ENCODE measurements around the gene POC1A. TPM values are rescaled to one million over a fixed set of nuclear protein-coding genes. Genes with fewer than 3 reads are reported as not detected.

Gene POC1A
- polyA plus RNA-seq, 3 donors = 7.0 to 8.2 (median 8.1) TPM

DNA sequence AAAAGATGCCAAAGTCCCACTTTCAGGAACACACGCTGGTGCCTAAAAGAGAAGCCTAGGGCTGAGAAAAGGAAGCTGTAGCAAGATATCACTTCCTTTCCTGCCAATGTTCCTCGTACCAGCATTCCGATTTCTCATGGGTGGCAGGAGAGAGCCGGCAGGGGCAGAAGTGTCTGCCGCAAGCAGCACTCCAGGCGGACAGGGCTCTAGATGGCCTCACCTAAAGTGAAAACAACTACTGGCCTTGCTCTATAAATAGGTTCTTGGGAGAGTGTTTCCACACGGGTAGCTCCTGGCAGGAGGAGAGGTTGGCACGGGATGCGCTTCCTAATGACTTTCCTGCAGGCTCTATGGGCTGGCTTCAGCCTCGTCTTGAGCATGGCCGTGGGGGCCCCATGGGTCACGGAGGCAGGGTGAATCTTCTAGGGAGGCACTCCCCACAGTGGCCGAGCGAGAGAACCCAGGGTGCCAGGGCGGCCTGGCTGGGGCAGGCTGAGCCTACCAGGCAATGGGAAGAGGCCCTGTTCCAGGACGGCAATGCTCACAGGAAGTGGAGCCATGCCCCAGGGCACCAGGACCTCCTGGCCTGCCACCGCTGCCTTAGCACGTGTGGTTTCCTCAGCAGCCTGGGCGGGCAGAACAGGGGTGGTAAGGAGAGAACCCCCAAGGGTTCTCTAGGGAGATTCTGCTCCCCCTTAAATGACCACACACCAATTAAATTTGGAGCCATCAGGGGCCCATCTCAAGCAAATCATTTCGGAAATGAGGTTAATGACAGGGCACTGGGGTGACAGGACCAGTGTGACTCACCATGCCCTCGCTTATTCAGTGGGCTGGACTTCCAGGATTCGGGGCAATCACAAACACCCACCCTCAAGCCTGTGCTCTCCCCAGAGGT, 83.2 kb downstream of the POC1A start:
- DNase-seq (ENCODE audit: low read depth in 3 of 3, low spot score in 2 of 3) = no peak

DNA sequence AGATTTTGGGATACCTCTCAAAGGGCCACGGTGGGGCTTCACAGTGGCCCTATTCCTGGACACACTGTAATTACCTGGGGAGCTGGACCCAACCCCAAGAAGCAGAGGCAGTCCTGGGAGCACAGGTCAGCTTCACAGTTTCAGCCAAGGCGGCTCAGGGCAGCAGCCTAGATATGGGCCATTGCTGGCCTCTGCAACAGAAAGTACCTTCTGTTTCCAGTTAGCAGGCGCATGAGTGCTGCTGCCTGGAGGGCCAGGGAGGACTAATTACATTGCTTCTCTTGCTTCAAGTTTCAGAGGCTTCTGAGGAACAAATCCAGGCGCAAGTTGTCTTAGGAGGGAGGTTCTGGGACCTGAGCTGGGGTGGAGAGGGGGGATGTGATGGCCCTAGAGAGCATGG, 84.4 kb downstream of the POC1A start:
- DNase-seq (ENCODE audit: low read depth in 3 of 3, low spot score in 2 of 3) = no peak

- DNase-seq (ENCODE audit: low read depth in 3 of 3, low spot score in 2 of 3) = no peak
Measured at GRCh38 chr3:52069135-52069534, 85.1 kb downstream of the POC1A start.

- no peak for DNase-seq (ENCODE audit: low read depth in 3 of 3, low spot score in 2 of 3)
Measured at GRCh38 chr3:52068730-52069129, 85.5 kb downstream of the POC1A start.

DNA sequence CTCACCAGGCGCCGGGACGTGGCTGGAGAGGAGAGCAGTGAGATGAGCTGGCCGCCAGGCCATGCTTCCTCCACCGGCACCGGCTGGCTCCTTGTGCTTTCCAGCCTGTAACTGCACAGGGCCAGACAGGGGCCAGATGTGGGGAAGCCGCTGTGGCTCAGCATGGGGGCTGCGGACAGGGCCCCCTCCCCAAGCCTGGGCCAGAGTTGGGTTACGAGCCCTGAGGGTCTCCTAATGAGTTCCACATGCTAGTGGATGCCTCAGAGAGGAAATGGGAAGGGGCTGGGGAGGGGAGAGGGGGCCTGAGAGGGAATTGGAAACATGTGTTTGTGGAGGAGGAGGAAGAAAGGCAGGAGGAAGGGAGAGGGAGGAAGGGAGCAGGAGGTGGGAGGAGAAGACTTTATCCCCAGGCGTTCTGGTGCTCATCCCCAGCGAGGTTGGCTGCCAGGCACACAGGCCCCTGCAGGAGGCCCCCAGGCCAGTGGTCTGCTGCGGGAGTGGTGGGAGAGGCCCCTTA, 86.1 kb downstream of the POC1A start:
- DNase-seq (ENCODE audit: low read depth in 3 of 3, low spot score in 2 of 3) = peak in 2 of 3 donors; percentile 66 to 74

DNA sequence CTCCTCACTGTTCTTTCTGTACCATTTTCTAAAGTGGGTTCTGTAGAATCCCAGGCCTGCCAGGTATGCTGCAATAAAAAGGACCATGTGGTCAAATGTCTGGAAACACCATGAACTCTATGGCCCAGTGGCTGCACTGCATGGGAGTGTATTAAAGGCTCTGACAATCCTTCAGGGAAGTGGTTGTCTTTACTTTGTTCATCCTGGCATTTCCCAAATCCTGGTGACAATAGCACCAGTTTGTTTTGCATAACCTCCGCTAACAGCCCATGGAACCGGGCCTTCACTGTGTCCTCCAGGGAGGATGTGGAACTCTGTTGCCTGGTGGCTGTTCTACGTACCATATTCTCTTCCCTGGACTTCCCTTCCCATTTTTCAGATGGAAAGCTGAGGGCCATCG, 86.7 kb downstream of the POC1A start:
- DNase-seq (ENCODE audit: low read depth in 3 of 3, low spot score in 2 of 3) = no peak

GRCh38 chr3:52067046-52067445, 87.2 kb downstream of the POC1A start:
- DNase-seq (ENCODE audit: low read depth in 3 of 3, low spot score in 2 of 3) = no peak

DNA sequence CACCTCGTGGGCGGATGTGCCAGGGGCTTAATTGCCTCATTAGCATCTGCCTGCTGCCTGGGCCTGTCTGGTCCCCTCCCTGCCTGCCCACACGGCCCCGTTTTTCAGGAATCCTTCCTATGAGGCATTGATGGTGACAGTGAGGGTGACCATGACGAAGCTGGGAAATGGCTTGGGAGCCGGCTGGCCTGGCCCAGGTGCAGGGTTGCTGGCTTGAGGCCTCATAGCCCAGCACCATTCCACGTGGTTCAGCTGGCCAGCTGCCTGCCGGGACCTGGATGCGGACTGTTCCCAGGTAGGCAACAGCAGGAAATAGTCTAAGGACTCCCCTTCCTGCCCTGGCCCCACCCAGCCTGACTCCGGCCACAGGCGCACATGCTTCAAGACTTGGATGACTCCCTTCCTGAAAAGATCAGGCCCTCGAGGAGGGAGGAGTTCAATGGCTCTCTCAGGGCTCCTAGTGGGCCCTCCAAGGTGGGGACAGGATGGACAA, 88.9 kb downstream of the POC1A start:
- no peak for DNase-seq (ENCODE audit: low read depth in 3 of 3, low spot score in 2 of 3)

DNA sequence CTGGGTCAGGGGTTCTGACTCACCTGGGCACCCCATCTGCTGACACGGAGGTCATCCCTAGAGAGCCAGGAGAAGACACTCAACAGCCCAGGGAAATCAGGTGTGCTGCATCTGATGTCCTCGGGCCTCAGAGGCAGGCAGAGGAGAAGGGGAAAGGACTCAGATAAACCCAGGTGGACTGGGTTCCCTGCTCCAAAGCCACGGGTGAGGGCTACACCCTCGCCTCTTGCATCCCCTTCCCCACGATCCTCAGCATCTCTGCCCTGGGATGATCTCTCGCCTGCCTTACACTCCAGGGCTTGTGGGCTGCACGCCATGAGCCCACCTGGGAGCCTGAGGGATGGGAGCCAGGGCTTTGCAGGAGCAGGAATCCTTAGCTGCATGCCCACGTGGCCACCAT, 89.7 kb downstream of the POC1A start:
- DNase-seq (ENCODE audit: low read depth in 3 of 3, low spot score in 2 of 3) = no peak

- DNase-seq (ENCODE audit: low read depth in 3 of 3, low spot score in 2 of 3) = no peak
Measured at GRCh38 chr3:52063026-52063723, 91.0 kb downstream of the POC1A start.

DNA sequence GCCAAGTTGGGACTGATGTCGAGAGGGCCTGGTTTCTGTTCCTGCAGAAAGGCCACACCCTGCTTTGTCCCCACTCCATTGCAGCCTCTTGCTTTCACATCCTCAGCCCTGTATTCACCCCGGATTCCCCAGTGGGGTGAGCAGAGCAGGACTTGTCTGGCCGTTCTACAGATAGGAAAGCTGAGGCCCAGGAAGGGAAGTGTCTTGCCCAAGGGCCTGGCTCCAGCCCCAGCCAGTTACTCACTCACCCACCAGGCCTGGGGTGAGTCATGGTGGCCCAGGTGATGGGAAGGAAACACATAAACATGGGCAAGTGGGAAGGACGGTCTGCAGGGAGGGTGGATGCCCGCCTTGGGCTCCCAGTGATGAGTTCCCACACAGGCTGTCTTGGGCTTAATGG, 91.7 kb downstream of the POC1A start:
- no peak for DNase-seq (ENCODE audit: low read depth in 3 of 3, low spot score in 2 of 3)

- DNase-seq (ENCODE audit: low read depth in 3 of 3, low spot score in 2 of 3) = no peak
Measured at GRCh38 chr3:52061121-52061910, 92.9 kb downstream of the POC1A start.

DNA sequence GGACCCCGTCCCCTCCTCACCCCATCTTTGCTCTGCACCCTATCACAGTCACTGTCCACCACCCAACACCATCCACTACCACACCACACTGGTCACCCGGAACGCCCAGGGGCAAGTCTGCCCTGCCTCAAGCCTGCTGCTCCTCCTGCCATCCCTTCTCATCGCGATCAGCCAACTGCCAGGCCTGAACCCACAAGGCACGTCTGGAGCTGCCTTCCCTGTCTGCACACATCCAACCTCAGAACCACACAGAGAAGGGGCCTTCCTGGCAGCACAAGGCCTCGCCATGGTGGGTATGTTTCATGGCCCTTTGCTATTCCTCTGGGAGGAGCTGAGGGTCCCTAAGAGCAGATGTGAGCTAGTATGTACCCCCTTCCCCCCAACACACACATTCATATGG, 94.4 kb downstream of the POC1A start:
- DNase-seq (ENCODE audit: low read depth in 3 of 3, low spot score in 2 of 3) = no peak

DNA sequence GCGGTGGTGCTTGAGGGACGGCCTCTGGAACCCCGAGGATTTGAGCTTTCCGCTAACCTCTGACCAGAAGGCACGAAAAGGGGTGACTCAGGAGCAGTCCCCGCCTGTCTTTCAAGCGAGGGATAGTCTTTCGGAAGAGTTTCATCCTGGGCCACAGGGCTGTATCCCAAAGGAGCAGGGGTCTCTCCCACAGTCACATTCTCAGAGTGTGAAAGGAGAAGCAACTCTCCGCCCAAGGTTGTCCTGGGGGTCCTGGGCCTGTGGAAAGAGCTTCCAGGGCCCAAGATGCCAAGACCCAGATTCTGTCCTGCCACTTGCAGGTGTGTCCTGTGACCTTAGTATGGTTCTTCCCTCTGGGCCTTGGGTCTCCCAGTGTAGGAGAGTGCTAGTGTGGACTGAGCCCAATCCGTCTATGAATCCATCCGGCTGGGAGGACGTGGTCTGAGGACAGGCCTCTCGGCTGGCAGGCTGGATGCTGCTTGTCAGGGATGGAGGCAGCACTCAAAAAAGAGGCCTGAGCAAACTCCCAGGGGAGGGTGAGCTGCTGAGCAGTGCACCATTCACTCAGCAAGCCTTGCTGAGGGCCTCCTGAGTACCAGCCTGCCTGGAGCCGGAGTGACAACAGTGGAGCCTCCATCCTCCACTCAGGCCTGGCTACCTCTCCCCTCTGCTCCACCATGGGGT, 96.3 kb downstream of the POC1A start:
- no peak for DNase-seq (ENCODE audit: low read depth in 3 of 3, low spot score in 2 of 3)

- DNase-seq (ENCODE audit: low read depth in 3 of 3, low spot score in 2 of 3) = peak; percentile 94 to 98 (median 95)
Measured at GRCh38 chr3:52056968-52057811, 97.0 kb downstream of the POC1A start.

GRCh38 chr3:52056521-52056967, 97.7 kb downstream of the POC1A start, which contains the start of gene DUSP7:
Gene DUSP7 (minus strand): TSS chr3:52056571. CDS start chr3:52056366, 205 bp downstream.
- no peak for DNase-seq (ENCODE audit: low read depth in 3 of 3, low spot score in 2 of 3)

GRCh38 chr3:52055537-52056351, 98.5 kb downstream of the POC1A start:
- DNase-seq (ENCODE audit: low read depth in 3 of 3, low spot score in 2 of 3) = no peak

Data from right renal cortex interstitium (tissue), 3 donors.